Measurements from ENCODE around the gene NTSR1.
A peak's percentile ranks its signal among the peaks of the same experiment; 100 is the strongest.

Gene NTSR1

DNA sequence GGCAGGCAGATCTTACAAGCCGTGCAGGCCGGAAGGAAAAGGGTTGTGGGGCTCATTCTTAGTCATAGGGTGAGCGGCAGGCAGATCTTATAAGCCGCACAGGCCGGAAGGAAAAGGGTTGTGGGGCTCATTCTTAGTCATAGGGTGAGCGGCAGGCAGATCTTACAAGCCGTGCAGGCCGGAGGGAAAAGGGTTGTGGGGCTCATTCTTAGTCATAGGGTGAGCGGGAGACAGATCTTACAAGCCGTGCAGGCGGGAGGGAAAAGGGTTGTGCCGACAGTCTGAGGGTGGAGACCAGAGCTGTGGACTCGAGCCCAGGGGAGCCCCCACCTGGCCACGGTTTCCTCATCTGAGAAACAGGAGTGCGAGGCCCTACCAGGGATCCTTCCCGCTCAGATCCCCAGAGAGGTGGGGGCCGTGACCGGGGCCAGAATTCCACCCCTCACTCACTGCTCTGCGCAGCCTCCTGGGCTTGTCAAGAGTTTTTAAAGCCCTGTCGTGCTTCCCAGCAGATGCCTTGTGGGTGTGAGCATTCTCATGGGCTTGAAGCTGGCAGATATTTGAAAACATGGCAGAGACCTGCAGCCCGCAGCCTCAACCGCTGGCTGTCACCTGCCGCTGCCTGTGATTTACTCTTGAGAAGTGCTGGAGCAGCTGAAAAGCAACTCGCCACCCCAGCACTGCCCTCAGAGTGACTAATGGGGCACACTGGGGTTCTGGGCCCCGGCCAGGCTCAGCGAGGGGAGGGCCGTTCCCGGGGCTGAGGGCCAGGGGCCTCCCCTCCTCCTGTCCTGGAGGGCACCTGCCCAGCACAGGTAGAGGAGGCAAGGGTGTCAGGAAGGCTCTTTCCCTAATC lies 31.9 kb downstream of the NTSR1 start:
- DNase-seq (ENCODE audit: low spot score) = peak; percentile 77

DNA sequence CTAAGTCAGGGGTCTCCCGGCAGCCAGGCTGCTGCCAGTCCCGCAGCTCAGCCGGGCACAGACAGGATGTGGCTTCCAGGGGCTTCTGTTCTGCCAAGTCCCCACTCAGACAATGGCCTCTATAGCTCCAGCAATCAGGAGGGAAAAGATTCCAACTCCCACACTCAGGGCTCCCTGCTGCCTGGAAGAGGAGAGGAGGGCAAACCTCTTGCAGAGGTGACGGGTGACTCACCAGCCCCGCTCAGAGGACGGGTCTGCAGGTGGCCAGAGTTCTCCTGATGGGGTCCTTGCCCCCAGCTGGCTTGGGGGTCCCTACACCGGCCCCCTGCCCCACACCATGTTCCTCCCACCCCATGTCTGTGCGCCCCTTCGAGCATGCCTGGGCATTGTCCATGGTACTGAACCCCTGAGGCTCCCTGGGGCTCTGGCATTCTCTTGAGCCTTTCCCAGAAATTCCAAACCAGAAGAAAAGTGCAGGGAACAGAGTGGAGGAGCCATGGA lies 32.6 kb downstream of the NTSR1 start:
- DNase-seq (ENCODE audit: low spot score) = no peak

DNA sequence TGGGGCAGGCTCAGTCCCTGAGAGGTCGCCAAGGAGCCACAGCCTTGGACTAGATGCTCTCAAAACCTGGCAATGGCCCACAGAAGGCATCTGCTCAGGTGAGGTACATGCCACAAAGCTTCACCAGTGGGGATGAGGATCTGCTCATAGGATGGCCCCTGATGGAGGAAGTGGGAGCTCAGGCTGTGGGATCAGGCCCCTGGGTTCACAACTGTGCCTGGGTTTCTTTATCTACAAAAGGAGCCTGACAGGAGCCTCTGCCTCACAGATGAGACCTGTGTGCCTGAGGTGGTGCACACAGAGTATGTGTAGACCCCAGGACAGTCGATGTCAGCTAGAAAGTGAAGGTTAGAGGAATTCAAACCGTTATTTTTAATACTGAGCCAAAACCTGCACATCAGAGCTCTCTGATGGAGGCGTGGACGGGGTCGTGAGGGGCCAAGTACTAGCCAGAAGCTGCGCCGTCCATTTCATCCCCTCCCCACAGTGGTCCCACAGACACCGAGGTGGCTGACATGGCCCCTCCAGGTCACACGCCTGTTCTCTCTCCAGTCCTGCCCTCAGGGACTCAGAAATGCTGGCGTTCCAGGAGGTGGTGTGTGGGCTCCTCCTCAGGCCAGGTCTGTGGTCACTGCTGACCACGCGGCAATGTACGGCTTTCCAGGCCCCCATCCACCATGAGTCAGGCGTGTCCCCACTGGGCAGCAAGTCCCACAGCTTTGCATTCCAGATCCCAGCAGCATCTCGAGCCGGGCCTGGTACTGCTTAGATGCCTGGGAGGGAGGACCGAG lies 33.3 kb downstream of the NTSR1 start:
- DNase-seq (ENCODE audit: low spot score) = no peak

DNA sequence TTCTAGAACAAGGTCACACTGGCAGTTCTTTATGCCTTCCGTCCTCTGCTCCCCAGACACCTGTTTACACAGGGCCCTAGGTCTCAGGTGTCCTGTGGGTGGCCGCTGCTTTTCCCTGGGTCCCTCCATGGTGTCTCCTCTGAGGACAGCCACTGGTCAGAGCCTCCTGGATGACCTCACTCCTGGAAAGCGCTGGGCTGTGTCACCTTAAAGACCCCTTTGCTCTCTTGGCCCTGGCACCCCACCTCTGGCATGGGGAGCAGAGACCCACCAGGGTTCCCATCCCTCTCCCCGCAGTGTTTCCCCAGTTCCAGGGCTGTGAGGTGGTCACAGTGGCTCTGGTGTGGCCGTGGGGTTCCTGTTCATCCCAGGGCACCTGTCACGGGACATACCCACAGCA lies 33.9 kb downstream of the NTSR1 start:
- DNase-seq (ENCODE audit: low spot score) = no peak

DNA sequence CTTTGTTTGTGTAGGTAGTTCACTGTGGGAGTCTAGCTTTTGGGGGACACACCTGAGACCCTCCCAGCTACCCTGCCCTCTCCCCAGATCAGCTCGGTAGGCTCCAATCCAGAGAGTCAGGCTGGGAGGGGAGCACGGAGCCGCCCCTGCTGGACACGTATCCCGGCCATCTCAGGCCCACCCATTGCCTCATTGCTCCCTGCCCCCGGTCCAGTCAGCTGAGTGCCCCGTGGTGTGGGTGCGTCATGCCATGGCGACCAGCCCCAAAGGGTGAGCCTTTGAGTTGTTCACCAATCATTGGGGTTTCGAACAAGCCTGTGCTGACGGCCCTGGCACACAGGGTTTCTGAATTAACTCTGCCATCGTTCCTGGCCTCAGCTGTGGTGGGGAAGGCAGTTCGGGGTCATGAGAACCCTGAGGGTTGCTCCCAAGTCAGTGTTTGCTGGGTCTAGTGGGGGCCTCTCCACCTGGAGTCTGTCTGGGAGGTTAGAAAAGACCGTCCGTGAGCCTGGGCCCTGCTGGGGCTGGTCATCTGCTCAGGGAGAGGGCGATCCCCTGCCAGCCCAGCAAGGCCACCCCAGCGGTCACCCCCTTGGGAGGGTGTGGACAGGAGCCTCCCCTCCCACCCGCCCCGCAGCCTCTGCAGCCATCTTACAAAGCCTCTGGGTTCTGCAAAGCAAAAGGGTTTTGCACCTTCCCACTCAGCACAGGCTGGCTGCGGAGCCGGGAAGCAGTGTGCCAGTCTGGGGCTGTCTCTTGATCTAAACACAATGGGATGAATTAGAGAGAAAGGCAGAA lies 34.5 kb downstream of the NTSR1 start:
- no peak for DNase-seq (ENCODE audit: low spot score)

DNA sequence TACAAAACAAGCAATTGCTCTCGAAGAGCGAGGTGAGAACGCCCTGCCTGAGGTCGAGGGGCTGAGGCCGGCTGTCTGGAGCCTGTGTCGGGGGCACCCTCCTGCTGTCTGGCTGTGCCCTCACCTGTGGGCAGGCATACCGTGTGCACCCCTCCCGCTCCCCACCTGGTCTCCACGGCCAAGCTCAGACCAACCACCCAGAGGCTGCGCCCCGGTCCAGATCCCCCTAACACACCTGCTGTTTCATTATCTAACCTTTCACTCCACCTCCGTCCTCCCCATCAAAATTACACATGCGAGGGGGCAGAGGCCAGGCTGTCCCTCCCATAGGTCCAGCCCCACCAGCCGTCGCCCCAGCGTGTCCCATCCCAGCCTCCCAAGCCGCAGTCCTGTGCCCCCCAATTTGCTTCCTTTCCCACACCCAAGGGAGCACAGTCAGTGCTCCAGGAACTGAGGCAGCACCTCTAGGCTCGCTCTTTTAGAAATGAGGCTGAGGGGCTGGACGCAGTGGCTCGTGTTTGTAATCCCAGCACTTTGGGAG lies 35.2 kb downstream of the NTSR1 start:
- DNase-seq (ENCODE audit: low spot score) = no peak

DNA sequence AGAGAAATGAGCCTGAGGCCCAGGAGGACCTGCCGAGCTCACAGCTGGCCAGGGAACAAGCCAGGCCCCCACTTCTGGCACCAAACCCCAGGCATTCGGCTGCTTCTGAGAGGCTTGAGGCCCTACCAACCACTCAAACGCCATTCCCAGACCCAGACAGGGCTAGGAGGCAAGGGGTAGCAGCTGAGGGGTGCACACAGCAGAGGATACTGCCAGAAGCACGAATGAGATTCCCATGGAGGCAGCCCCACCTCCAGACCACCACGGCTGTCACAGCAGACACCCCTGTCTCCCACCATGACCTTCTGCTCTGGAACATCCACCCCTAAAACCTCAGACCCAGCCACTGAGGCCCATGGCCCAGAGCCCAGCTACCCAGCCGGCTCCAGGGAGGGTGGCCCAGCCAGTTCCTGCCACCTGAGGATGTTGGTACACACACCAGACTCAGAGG lies 36.1 kb downstream of the NTSR1 start:
- no peak for DNase-seq (ENCODE audit: low spot score)

DNA sequence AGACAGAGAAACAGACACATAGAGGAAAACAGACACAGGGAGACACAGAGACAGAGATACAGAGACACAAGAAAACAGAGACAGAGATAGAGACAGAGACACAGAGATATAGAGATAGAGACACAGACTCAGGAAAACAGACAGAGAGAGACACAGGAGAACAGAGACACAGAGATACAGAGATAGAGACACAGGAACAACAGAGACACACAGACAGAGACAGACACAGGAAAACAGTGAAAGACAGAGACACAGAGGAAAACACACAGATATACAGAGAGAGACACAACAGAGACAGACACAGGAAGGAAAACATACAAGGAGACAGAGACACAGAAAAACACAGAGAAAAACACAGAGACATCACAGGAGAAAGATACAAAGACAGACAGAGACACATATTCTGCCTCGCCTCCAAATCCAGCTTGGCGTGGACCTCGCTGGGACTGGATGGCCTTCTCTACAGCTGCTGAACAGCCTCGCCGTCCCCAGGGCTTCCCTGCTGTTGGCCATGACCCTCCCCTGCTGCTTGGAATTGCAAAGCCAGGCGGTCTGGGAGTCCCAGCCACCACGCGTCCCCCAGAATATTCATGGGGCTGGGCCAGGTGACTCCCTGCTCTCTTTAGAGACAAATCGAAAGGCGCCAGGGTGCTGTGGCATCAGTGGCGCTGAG lies 36.8 kb downstream of the NTSR1 start:
- no peak for DNase-seq (ENCODE audit: low spot score)

DNA sequence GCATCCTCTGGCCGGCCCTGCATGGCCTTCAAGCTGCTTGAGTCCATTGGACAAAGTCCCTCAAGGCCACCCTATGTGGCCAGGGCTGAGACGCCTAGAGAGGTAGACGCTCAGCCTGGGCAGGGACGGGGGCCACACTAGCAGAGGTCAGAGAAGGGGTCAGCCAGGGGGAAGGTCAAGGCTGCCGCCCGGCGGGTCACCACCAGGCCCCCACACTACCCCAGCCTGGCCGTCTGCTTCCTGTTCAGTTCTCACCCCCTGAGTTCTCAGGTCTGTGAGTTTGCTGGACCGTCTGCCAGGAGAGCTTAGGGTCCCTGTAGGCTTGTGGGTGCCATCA lies 37.3 kb downstream of the NTSR1 start:
- no peak for DNase-seq (ENCODE audit: low spot score)

DNA sequence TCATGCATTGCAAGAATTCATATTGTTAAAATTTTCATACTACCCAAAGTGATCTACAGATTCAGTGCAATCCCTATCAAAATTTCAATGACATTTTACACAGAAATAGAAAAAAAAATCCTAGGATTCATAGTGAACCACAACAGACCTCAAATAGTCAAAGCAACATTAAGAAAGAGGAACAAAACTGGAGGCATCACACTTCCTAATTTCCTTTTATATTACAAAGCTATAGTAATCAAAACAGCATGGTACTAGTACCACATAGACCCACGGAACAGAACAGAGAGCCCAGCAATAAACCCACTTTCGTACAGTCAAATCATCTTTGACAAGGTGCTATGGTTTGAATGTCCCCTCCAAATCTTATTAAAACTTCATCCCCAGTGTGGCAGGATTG lies 39.7 kb downstream of the NTSR1 start:
- DNase-seq (ENCODE audit: low spot score) = no peak

DNA sequence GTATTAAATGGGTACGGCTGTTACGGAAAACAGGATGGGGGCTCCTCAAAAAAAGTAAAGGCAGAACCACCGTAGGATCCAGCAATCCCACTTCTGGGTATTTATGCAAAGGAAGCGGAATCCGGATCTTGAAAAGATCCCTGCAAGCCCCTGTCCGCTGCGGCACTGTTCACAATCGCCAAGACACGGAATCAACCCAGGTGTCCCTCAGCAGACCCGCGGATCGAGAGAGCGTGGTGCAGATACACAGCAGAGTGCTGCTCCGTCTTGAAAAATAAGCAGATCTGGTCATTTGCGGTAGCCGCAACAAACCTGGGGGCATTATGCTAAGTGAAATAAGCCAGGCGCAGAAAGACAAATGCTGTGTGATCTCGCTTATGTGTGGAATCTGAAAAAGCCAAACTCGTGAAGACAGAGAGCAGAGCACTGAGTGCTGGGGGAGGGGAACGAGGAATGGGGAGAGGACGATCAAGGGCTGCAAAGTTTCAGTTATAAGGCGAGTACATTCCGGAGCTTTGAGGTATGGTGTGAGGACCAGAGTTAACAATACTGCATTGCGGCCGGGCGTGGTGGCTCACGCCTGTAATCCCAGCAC lies 41.3 kb downstream of the NTSR1 start:
- no peak for DNase-seq (ENCODE audit: low spot score)

DNA sequence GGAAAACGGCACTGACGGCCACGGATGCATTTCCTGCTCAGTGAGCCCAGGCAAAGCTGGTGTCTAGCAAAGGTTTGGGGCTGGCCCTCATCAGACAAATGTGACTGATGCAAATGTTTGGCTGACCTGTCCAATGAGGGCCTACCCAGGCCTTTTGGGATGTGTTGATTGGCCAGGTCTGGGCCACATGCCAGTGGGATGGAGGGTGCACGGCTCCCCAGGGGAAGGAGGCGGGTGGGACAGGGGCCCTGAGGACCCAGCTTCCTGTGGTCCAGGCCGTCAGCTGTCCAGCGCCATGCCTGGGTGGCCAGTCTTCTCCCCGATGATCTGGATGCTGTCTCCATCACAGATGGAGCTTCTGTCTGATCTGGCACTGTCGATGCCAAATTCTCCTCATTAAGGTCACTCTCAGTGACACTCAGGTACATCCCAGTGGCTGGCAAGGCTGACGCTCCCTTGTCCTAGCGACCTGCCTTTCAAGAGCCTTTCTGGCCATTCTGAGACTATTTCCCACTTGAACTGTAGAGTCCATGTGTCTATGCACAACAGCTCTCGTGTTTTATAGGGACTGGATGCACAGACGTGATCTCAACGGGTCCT lies 43.0 kb downstream of the NTSR1 start:
- no peak for DNase-seq (ENCODE audit: low spot score)

DNA sequence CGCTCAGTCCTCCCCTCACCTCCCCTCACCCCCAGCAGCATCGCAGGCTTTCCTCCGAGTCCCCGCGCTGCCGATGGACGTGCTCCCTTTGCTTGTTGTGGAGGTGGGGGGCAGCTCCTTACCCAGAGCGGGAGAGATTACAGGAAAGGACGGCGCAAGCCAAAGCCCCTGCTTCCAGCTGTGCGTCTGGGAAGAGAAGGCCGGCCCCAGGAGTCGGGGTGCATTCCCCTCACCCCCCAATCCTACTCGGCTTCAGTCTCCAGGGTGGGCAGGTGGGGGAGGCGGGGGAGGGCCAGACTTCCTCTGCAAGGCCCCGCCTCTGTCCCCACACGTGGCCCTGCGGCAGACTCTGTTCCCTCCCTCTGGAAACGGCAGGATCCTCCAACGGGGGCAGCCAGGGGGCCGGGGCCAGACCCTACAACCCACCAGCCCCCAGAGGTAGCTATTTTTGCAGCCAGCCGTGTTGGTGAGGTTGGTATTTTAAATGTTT lies 43.6 kb downstream of the NTSR1 start:
- DNase-seq (ENCODE audit: low spot score) = no peak

DNA sequence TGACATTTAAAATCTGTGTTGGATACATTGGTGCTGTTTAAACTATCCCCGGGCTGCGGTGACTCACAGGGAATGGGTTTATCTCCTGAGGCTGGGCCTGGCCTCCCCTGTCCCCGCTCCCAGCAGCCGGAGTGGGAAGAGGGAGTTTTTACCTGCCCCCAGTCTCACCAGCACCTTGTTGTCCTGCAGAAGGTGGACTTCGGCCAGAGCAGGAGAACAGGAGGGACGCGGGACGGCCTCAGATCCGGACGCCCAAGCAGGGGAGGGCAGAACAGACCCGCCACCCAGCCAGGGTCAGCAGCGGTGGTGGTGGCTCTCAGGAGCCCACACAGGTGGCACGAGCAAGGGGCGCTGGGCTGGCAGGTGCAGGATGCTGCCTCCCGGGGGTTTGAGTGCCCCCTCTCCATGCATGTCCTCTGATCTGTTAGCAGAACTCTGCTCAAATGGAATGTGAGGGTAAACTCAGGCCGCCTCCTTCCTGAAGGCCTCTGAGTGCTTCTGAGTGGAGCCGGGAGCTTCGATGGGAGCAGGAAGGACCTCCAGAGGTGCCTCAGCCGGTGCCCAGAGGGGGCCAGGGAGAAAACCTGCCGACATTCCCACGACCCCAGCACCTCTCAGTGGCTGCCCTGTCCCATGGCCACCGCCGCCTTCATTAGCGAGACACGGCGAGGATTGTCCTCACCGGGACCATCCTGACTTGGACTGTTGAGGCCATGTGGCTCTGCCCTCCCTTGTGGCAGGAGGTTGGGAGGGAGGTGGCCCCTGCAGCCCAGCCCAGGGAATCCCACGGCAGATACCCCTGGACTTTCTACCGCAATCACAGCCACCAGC lies 44.2 kb downstream of the NTSR1 start:
- DNase-seq (ENCODE audit: low spot score) = no peak

DNA sequence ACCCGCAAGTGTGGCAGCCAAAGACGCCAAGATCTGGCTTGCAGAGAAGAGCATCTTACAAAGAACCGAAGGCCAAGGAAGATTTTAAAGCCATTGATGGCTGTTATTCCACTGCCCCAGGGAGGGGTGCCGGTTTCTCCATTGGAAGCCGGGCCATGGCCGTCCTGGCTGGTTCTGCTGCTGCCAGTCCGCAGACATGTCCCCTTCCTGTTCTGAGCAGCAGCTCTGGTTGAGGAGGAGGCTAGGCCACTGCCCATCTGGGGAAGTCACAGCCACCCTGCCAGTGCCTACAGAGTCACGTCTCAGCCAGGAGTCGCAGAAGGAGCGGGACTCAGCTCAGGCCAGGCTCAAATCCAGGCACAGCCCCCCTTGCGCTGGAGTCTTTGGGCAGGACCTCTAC lies 45.0 kb downstream of the NTSR1 start:
- no peak for DNase-seq (ENCODE audit: low spot score)

DNA sequence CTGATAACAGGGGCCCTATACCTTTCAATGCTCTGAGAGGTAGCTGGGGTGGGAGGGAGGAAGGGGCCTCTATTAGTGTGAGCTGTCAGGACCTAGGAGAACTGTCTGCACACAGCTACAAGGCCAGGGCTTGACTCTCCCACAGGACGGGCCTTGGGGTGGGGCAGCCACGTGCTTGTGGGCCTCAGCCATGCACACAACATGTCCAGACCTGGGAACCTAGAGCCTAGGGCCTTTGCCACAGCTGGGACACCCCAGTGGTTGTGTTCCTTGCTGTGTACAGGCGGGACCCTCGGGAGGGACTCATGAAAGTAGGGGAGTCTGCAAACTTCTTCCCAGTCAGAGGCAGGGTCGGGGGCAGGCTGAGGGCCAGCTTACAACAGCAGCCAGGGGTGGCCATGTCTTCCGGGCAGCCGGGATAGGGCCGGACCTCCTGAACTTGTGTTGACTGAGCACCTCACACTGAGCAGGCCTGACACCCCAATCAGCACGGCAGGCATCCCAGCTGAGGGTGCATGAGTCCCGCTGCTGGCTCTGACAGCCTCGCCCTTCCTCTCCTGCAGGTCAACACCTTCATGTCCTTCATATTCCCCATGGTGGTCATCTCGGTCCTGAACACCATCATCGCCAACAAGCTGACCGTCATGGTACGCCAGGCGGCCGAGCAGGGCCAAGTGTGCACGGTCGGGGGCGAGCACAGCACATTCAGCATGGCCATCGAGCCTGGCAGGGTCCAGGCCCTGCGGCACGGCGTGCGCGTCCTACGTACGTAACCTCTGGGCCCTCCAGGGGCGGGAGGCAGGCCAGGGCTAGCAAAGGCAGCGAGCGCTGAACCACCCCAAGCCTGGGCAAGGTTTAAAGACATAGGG lies 45.7 kb downstream of the NTSR1 start:
- DNase-seq (ENCODE audit: low spot score) = no peak

DNA sequence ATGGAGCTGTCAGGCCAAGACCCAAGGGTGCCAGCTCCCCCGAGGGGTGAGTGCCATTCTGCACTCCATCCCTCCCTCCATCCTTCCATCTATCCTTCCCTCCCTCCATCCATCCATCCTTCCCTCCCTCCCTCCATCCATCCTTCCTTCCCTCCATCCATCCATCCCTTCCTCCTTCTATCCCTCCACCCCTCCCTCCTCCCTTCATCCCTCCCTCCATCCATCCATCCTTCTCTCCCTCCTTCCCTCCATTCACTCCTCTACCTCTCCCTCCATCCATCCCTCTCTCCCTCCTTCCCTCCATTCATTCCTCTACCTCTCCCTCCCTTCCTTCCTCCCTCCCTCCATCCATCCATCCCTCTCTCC lies 46.3 kb downstream of the NTSR1 start:
- no peak for DNase-seq (ENCODE audit: low spot score)

DNA sequence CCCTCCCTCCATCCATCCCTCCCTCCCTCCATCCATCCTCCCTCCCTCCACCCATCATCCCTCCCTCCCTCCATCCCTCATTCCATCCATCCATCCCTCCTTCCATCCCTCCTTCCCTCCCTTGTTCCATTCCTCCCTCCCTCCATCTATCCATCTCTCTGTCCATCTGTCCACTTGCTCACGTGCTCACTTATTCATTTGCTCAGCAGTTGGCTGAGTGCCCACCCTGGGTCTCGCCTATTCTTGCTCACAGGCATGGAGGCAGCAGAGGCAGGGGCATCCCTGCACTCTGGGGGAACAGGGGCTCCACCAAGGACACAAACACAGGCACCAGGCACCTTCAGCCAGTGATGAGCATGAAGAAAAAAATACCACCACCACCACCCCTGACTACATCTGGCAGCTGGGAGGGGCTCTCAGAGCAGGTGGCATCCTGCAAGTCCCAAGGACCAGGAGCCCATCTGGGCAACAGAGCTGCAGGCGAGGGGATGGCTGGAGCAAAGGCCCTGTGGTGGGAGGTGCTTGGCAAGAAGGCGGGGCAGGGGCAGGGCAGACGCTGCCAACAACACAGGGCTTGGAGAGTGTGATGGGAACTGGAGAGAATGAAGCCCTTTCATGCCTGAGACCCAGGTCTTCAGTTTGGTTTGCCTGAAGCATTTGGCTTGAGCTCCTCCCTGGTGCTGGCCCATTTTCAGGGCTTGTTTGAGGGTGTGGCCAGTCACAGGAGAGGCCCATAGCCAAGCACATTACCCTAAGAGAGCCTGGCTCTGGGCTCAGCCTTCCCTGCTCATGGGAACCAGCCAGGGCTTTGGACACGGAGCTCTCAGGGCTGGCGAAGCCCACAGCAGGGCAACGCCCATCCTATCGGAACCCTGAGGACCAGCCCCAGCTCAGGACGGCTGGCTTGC lies 47.4 kb downstream of the NTSR1 start:
- no peak for DNase-seq (ENCODE audit: low spot score)

Data from kidney capillary endothelial cell (primary cell).